HTR-8/SVneo (cell line): ENCODE measurements around the gene COCH.
A peak's percentile ranks its signal among the peaks of the same experiment; 100 is the strongest.

Source experiments
- DNase-seq: peaks from one replicate; pipeline ENCODE4 v3.0.0; 2011; ENCODE audit warnings: low spot score, mixed read lengths; ENCODE audit not compliant: insufficient read length
- FAIRE-seq: peaks from 2 replicates; lab custom pipeline; 2011; peaks lifted over from hg19 to GRCh38; lab: Jason Lieb, UNC

Gene COCH

GRCh38 chr14:30874120-30874998 is at the start of gene COCH:
COCH (plus strand) TSS chr14:30874559; CDS start chr14:30874939, 380 bp downstream.
- peak; percentile 92 for FAIRE-seq
- peak; percentile 80 for DNase-seq

- DNase-seq (no peak), FAIRE-seq (no peak)
These were observed 48.3 kb upstream of the COCH start for GRCh38 chr14:30826070-30826469.

DNA sequence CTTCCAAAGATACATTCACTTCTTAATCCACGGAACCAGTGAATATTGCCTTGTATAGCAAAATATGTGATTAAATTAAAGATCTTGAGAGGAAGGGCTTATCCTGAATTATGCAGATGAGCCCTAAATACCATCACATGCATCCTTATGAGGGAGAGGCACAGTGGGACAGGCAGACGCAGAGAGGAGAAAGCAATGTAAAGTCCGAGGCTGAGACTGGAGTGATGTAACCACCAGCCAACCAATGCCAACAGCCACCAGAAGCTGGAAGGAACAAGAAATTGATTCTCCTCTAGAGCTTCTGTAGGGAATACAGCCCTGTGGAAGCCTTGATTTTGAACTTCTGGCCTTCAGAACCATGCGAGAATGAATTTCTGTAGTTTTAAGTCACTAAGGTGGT is 44.5 kb upstream of the COCH start:
- DNase-seq (no peak), FAIRE-seq (no peak)

GRCh38 chr14:30834353-30834752 is 40.0 kb upstream of the COCH start:
- no peak for FAIRE-seq
- no peak for DNase-seq

GRCh38 chr14:30838351-30838750 is 36.0 kb upstream of the COCH start:
- DNase-seq: no peak
- peak; percentile 80 for FAIRE-seq

DNA sequence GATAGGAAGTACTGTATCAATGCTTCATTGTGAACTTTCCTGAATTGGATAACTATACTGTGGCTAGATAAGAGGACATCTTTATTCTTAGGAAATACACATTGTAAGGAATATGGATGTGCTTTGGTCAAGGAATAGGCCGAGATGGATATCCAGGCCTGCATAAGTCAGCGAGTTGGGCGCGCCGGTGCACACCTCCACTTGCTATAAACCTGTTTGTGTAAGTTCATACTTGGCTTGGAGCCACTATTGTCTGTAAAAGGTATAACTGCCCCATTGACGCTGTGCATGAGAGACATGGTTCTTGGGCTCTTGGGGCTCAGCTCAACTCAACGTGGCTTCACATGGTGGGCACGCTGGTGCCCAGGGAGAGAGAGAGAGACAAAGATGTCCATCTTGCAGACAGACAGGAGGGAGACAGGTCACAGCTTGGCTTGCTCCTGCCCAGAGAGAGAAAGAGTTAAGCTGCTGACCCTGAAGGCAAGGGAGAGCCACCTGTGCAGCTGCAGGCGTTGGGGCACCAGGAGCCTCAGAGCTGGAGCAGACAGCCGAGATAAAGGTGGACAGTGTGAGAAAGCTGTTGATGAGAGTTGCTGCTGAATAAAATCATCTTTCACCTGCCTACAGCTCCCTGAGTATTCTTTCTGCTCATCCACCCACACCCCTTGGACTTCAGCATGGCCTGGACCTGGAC is 34.1 kb upstream of the COCH start:
- FAIRE-seq (peak; percentile 93), DNase-seq (no peak)

- peak; percentile 81 for FAIRE-seq
- no peak for DNase-seq
These were observed 31.9 kb upstream of the COCH start for GRCh38 chr14:30842431-30842830.

GRCh38 chr14:30848449-30849240 is 25.7 kb upstream of the COCH start:
- DNase-seq (no peak), FAIRE-seq (peak; percentile 84)

- FAIRE-seq: no peak
- DNase-seq: no peak
These were observed 25.0 kb upstream of the COCH start for GRCh38 chr14:30849354-30849753.

DNA sequence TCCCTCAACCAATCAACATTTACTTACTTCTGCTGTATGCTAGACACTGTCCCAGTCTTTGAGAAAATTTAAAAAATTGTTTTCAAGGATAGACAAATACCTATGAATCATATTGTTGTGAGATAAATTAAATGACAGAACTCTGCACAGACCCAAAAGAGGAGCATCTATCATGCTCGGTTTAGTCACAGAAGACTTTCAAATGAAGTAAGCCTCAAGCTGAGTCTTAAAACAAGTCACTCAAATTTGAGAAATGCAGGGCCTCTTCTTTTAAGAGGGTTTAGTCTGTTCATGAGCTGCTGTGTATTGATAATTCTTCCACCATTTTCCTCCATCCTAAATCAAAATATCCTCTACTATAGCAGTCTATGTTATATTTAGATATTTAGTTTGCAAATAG is 24.4 kb upstream of the COCH start:
- no peak for DNase-seq
- no peak for FAIRE-seq

GRCh38 chr14:30853946-30854345 is 20.4 kb upstream of the COCH start:
- FAIRE-seq: no peak
- DNase-seq: no peak

DNA sequence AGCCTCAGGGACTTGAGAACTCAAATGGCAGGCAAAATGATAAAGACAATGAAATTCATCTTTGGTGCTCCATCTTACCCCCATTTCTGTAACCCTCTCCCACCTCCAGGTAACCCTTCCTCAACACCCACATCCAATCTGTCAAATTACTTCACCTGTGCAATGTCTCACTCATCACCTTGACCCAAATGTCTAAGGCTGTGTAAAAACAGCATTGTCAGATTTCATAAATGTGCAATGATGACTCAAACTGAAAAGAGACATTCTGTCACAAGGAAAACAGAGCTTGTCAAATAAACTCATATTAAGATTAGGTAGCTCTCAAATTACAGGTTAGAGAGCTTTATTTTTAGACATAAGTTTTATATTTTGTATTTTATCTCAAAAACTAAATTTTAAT is 19.9 kb upstream of the COCH start:
- DNase-seq (no peak), FAIRE-seq (no peak)

DNA sequence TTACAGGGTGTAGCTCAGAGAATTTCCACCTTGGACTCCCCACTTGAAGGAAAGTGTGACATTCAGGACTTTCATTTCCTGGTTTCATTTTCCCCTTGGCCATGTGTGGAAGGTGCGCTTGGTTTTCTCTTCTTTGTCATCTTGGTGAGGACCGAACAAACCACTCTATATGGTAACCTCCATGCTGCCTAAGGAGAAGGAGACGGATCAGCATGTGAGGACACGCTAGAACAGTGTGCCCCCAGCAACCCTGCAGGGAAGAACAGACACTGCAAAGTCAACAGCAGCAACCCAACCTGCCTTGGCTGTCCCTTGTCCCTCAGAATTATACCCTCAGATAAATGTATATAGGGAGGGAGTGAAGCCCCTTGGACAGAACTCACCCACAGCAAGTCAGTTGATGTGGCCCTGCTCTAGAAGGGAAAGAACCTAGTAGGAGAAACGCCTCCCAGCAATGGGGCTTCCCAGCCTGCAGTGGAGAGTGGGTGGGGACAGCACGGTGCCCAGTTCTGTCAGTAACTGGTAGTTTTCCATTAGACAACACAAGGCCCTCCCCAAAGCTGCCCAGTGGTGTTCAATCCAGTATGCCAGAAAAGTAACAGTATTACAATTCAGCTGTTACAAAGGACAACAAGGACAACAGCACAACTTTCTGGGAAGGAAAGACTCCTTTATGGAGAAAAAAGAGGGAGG is 18.9 kb upstream of the COCH start:
- peak; percentile 86 for FAIRE-seq
- DNase-seq: no peak

- DNase-seq (no peak), FAIRE-seq (no peak)
These were observed 13.2 kb upstream of the COCH start for GRCh38 chr14:30861200-30861599.

DNA sequence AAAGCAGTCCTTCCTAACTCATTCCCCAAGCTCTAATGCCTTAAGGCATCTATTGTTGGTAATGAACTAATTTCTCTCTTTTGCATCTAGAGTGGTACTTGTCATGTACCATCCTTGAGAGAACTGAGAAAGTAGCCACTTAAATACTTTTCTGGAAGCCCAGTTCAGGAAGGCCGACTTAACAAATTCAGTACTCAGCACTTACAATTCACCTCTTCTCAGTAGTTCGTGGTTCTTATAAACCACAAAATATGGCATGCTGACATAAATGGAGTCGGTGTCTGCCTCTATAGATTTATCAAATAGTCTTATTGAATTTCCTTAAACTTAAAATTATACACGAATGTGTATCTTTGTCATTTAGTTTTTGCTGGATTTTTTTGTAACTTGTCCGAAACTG is 9.4 kb upstream of the COCH start:
- no peak for FAIRE-seq
- DNase-seq: no peak

DNA sequence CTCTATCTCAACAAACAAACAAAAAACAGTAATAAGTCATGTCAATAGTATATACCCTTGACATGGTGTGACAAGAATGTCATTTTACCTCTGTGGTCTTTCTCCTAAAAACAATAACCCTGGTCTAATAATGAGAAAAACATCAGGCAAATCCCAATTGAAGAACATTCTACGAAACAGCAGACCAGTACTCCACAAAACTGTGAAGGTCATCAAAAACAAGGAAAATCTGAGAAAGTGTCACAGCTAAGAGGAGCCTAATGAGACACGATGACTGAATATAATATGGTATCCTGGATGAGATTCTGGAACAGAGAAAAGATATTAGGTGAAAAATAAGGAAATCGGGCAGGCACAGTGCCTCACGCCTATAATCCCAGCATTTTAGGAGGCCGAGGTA is 5.6 kb upstream of the COCH start:
- peak; percentile 72 for FAIRE-seq
- no peak for DNase-seq

- DNase-seq (no peak), FAIRE-seq (peak; percentile 38)
These were observed 4.7 kb upstream of the COCH start for GRCh38 chr14:30869551-30870155.

GRCh38 chr14:30872602-30873001 is 1.8 kb upstream of the COCH start:
- FAIRE-seq (no peak), DNase-seq (no peak)

DNA sequence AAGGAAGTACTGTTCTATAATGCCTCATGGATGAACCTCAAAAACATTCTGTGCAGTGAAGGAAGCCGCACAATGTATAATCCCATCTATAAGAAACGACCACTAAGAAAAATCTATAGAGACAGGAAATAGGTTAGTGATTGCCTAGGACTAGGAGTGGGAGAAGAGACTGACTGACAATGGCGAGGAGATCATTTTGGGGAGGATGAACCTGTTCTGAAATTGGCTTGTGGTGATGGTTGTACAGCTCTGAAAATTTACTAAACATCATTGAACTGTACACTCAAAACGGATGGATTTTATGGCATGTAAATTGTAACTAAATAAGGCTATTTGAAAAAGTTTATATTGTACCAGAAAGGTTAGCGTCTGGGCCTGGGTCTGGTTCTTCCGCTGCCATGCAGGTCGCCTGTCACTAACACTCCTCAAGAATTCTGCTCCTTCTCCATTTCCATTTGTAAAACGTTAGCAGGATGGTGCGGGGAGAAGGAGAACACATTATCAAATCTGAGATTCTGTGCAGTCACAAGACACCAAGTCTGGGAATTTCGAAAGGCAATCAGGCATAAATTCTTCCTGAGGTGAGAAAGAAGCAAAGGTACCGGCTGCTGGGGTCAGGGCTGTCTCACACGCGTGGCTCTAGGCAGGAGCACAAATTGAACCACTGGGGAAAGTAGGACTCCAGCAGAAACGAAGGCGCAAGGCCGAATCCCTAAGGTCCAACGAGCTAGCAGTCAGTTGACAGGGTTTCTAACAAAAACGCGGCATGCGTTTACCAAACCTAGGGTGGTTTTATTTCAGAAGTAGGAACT is 845 bp upstream of the COCH start:
- DNase-seq: no peak
- FAIRE-seq: peak; percentile 42
